RWPE1 (cell line): ENCODE data around the gene ST3GAL6.

Source experiments
- CTCF ChIA-PET: fragments of 350-600 bp; sonication (Branson Sonifier 250); formaldehyde crosslinking; extraction: SDS; loops from one replicate; lab custom pipeline; 2021; lab: Yijun Ruan, JAX
- POLR2A ChIA-PET: fragments of 400-600 bp; formaldehyde crosslinking; extraction: SDS; loops from one replicate; lab custom pipeline; 2020; ENCODE audit warnings: antibody characterized with exemption; ENCODE audit not compliant: low non-redundant PET; lab: Yijun Ruan, JAX
- DNase-seq: peaks from one replicate; pipeline ENCODE4 v3.0.0; 2012; ENCODE audit warnings: low spot score
- H3K27ac ChIP-seq: fragments of 450-650 bp; 2 replicates; pipeline ENCODE4 v1.5.1; 2017
- TF ChIP-seq, protein P1 (sequence below): fragments of 450-650 bp; conservative IDR thresholded peaks from 2 replicates; pipeline ENCODE4 v1.5.1; 2017; ENCODE audit warnings: low read depth, mild to moderate bottlenecking

ST3GAL6 gene

GRCh38 chr3:98812851-98813374 lies 49.8 kb downstream of the ST3GAL6 start:
- peak overlapping the region; percentile 36 for H3K27ac ChIP-seq
- ChIA-PET CTCF (interaction anchor here (0.7 to 2.8 kb wide), 4 partner anchors 181 to 357 kb away, joined by 3 to 21 read pairs (median 8); no protein-coding TSS in a partner anchor), POLR2A (no interaction called here)
- TF ChIP-seq, protein P1, sequence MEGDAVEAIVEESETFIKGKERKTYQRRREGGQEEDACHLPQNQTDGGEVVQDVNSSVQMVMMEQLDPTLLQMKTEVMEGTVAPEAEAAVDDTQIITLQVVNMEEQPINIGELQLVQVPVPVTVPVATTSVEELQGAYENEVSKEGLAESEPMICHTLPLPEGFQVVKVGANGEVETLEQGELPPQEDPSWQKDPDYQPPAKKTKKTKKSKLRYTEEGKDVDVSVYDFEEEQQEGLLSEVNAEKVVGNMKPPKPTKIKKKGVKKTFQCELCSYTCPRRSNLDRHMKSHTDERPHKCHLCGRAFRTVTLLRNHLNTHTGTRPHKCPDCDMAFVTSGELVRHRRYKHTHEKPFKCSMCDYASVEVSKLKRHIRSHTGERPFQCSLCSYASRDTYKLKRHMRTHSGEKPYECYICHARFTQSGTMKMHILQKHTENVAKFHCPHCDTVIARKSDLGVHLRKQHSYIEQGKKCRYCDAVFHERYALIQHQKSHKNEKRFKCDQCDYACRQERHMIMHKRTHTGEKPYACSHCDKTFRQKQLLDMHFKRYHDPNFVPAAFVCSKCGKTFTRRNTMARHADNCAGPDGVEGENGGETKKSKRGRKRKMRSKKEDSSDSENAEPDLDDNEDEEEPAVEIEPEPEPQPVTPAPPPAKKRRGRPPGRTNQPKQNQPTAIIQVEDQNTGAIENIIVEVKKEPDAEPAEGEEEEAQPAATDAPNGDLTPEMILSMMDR: peak; percentile 67
- peak; percentile 37 for DNase-seq

GRCh38 chr3:98814817-98815420 lies 51.8 kb downstream of the ST3GAL6 start:
- DNase-seq: no peak
- CTCF ChIA-PET: interaction anchor here (2.8 kb wide), 2 partner anchors 213 to 218 kb away, joined by 12 to 21 read pairs; no protein-coding TSS in a partner anchor
- no peak overlapping the region for H3K27ac ChIP-seq
- POLR2A ChIA-PET: no interaction called here
- TF ChIP-seq, protein P1: no peak

GRCh38 chr3:98817547-98818041 lies 54.5 kb downstream of the ST3GAL6 start:
- ChIA-PET CTCF (interaction anchor here (0.5 to 2.1 kb wide), 12 partner anchors 9 to 1725 kb away, joined by 3 to 31 read pairs (median 3); no protein-coding TSS in a partner anchor), POLR2A (no interaction called here)
- TF ChIP-seq, protein P1: peak; percentile 72
- H3K27ac ChIP-seq: no peak overlapping the region
- DNase-seq: peak; percentile 41

DNA sequence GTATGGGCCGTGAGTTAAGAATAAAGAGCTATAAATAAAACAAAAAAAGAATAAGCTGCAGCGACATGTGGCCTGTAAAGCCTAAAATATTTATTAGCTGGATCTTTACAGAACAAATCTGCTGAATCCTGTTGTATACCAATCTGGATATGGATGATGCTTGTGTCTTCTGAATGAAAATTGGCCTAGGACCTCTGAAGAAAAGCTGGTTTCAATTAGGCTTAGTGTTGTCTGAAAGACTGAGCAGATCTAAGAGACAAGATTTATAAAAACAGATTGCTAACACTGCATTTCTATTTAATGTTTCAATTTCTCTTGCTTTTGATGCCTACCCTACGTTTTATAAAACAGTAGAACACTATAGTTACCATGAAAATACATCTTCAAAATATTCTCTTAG lies 57.9 kb downstream of the ST3GAL6 start:
- CTCF ChIA-PET: interaction anchor here (0.5 to 0.6 kb wide), 2 partner anchors 216 to 224 kb away, joined by 3 to 4 read pairs; no protein-coding TSS in a partner anchor
- no peak for DNase-seq
- TF ChIP-seq, protein P1: no peak
- no peak overlapping the region for H3K27ac ChIP-seq
- POLR2A ChIA-PET: no interaction called here

DNA sequence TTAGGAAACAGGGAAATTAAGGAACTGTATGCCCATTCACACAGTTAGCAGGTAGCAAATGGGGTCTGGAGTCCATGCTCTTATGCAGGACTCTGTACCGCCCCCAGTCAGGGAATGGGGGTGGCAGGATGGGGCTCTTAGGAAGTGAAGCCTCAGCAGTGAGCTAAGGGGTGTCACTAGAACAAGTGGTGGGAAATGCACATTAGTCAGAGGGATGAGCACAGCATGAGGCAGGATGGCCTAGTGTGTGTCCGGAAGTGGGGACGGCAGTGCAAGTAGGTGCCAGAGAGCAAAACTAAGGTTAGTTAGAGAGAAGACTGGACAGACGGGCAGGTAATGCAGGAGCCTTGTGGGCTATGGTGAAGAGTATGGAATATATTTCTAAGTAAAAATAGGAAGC lies 60.7 kb downstream of the ST3GAL6 start:
- no peak overlapping the region for H3K27ac ChIP-seq
- POLR2A ChIA-PET: no interaction called here
- CTCF ChIA-PET: interaction anchor here (0.7 to 1.5 kb wide), 2 partner anchors 170 to 663 kb away, joined by 3 to 5 read pairs; no protein-coding TSS in a partner anchor
- TF ChIP-seq, protein P1: no peak
- no peak for DNase-seq

GRCh38 chr3:98824256-98824655 lies 61.1 kb downstream of the ST3GAL6 start:
- TF ChIP-seq, protein P1: no peak
- ChIA-PET POLR2A (no interaction called here), CTCF (interaction anchor here (0.7 to 1.5 kb wide), 2 partner anchors 170 to 663 kb away, joined by 3 to 5 read pairs; no protein-coding TSS in a partner anchor)
- H3K27ac ChIP-seq: no peak overlapping the region
- DNase-seq: no peak
